Smooth muscle cell (in vitro differentiated cells): ENCODE measurements around the gene UNC45A. TPM values are rescaled to one million over a fixed set of nuclear protein-coding genes. Genes with fewer than 3 reads are reported as not detected.

Experiments
- DNase-seq: peaks from one replicate; lab custom pipeline; 2025; ENCODE audit not compliant: unreplicated experiment; lab: John Stamatoyannopoulos, UW
- H2AFZ ChIP-seq: fragments of 200-600 bp; sonication (generic); 2 replicates; pipeline ENCODE4 v1.6.0; 2016; ENCODE audit warnings: antibody characterized with exemption, low read depth, mild to moderate bottlenecking
- H3F3A ChIP-seq: fragments of 200-600 bp; sonication (generic); 2 replicates; pipeline ENCODE4 v1.6.0; 2017; ENCODE audit warnings: antibody characterized with exemption, low read depth
- H3K27ac ChIP-seq: fragments of 200-600 bp; sonication (generic); 2 replicates; pipeline ENCODE4 v1.5.1; 2016; ENCODE audit warnings: low read depth, mild to moderate bottlenecking
- H3K27me3 ChIP-seq: fragments of 200-600 bp; sonication (generic); 2 replicates; pipeline ENCODE4 v1.6.1; 2016; ENCODE audit warnings: low read depth, mild to moderate bottlenecking
- H3K36me3 ChIP-seq: fragments of 200-600 bp; sonication (generic); 2 replicates; pipeline ENCODE4 v1.5.1; 2016; ENCODE audit warnings: low read depth
- H3K4me1 ChIP-seq: fragments of 200-600 bp; sonication (generic); 2 replicates; pipeline ENCODE4 v1.5.1; 2016; ENCODE audit warnings: low read depth
- H3K4me2 ChIP-seq: fragments of 200-600 bp; sonication (generic); 2 replicates; pipeline ENCODE4 v1.6.0; 2016; ENCODE audit warnings: mild to moderate bottlenecking
- H3K4me3 ChIP-seq: fragments of 200-600 bp; sonication (generic); 2 replicates; pipeline ENCODE4 v1.5.1; 2016; ENCODE audit warnings: mild to moderate bottlenecking
- H3K79me2 ChIP-seq: fragments of 200-600 bp; sonication (generic); 2 replicates; pipeline ENCODE4 v1.6.0; 2016; ENCODE audit warnings: low read depth, mild to moderate bottlenecking
- H3K9ac ChIP-seq: fragments of 200-600 bp; sonication (generic); 2 replicates; pipeline ENCODE4 v1.6.0; 2016; ENCODE audit warnings: low read depth
- H3K9me3 ChIP-seq: fragments of 200-600 bp; sonication (generic); replicated peaks from 2 replicates; pipeline ENCODE4 v1.5.1; 2016; ENCODE audit warnings: low read depth
- H4K20me1 ChIP-seq: fragments of 200-600 bp; sonication (generic); 2 replicates; pipeline ENCODE4 v1.6.0; 2016; ENCODE audit warnings: low read depth
- WGBS: methylation state at CpG from one replicate; pipeline ENCODE4 v1.1.7; 2016; ENCODE audit warnings: low lambda C conversion rate; 5-methylcytosine and 5-hydroxymethylcytosine counted together
- polyA plus RNA-seq: library from polyadenylated mRNA; unstranded; fragments of >200 nt; fragmentation: Nextera tagmentation; extraction: Ambion mirVana; gene quantifications from 2 replicates; pipeline ENCODE4 v1.2.1, GENCODE V29; 2016
- total RNA-seq: library from RNA; depleted of rRNA; stranded (reverse); fragments of >200 nt; gene quantifications from 2 replicates; pipeline ENCODE4 v1.2.3, GENCODE V29; 2014
- TF ChIP-seq, protein P1 (sequence below): fragments of 200-600 bp; sonication (generic); IDR thresholded peaks from 2 replicates; pipeline ENCODE4 v1.5.1; 2017; ENCODE audit warnings: borderline replicate concordance, mild to moderate bottlenecking, antibody characterized with exemption; ENCODE audit not compliant: insufficient read depth, poor library complexity, severe bottlenecking

The UNC45A gene
- total RNA-seq (43.6 and 57.5 TPM in 2 replicates), polyA plus RNA-seq (66.6 and 68.4 TPM in 2 replicates)

DNA sequence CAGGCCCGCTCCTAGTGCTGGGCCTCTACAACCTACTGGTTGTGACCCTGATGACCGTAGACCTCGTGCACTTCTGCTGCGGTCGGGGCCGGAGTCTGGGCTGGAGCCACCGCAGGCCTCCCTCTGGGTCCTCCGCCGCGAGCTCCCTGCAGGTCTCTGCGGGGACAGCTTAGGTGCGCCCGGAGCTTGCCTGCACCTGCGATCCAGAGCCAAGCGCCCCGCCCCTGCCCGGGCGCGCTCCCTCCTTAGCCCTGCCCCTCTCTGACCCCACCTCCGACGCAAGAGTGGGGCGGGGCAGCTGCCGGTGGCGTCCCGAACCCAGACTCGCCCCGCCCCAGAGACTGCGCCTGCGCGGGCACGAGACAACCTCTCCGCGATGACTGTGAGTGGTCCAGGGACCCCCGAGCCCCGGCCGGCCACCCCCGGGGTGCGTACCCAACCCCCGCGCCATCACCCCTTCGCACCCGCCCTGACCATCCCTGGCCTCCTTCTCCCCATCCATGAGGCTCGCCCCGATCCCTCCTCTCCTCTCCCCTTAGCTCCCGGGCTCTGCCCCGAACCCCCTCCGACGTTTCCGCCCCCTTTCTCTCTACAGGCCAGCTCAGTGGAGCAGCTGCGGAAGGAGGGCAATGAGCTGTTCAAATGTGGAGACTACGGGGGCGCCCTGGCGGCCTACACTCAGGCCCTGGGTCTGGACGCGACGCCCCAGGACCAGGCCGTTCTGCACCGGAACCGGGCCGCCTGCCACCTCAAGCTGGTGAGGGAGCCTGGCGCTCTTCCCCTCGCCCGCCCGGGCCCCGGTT is at the start of gene UNC45A:
UNC45A (plus strand) TSS at position 337 of the 803 bp plus-strand sequence; CDS start at position 377, 40 bp downstream.
- Histone ChIP-seq H4K20me1 (peaks cover 5% of the 10 kb centered on the region), H3K36me3 (no peaks in the 10 kb centered on the region)

DNA sequence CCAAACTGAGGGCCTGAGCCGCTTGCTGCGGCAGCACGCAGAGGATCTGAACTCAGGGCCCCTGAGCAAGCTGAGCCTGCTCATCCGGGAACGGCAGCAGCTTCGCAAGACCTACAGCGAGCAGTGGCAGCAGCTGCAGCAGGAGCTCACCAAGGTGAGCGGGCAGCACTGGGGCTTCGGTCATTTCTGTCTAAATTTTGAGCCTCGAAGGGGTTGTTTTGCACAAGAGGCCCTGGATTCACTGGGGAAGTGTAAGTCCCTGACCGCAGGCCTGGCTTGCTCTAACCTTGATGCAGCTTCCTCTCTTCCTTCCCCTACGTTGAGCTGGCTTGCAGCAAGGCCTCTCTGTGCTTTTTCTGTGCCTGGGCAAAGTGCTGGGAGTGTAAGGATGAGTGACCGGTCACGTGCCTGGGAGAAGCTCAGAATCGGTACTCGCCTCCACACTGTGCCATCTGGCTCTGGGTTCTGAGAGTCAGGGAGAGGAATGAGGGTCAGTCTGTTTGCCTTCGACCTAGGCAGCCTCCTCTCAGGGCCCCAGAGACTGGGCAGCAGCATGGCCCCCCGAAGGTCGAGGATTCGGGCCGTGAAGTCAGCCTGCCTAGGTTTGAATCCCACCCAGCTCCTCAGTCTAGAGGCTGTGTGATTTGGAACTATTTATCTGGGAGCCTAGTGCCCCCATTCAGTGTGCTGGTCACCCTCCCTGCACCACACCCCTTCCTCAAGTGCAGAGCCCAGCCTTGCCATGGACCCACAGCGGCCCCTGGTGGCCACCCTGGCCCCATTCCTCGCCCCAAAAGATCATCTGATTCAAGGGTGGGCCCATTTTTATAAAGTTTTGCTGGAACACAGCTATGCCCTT is 49.4 kb upstream of the UNC45A start:
- H3K27ac ChIP-seq: no peak overlapping the region
- no peaks in the 10 kb centered on the region for H4K20me1 ChIP-seq
- no peak overlapping the region for H2AFZ ChIP-seq

More for the DNA sequence above, at the start of gene UNC45A:
- Histone ChIP-seq H3F3A (peaks cover 4% of the 10 kb centered on the region), H3K27ac (peak within 1 kb of the TSS; percentile 39), H3K9ac (peak within 1 kb of the TSS; percentile 80), H3K27me3 (no peaks in the 10 kb centered on the region), H2AFZ (peak within 1 kb of the TSS; percentile 95), H3K9me3 (no peaks in the 10 kb centered on the region), H3K4me1 (peaks cover 6% of the 10 kb centered on the region), H3K79me2 (peaks cover 12% of the 10 kb centered on the region), H3K4me3 (peak within 1 kb of the TSS; percentile 82), H3K4me2 (peak within 1 kb of the TSS; percentile 97)
- TF ChIP-seq, protein P1, sequence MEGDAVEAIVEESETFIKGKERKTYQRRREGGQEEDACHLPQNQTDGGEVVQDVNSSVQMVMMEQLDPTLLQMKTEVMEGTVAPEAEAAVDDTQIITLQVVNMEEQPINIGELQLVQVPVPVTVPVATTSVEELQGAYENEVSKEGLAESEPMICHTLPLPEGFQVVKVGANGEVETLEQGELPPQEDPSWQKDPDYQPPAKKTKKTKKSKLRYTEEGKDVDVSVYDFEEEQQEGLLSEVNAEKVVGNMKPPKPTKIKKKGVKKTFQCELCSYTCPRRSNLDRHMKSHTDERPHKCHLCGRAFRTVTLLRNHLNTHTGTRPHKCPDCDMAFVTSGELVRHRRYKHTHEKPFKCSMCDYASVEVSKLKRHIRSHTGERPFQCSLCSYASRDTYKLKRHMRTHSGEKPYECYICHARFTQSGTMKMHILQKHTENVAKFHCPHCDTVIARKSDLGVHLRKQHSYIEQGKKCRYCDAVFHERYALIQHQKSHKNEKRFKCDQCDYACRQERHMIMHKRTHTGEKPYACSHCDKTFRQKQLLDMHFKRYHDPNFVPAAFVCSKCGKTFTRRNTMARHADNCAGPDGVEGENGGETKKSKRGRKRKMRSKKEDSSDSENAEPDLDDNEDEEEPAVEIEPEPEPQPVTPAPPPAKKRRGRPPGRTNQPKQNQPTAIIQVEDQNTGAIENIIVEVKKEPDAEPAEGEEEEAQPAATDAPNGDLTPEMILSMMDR: no peak
- peak; percentile 85 for DNase-seq
- 3% methylated on average over 21 of the region's 65 CpGs for WGBS

GRCh38 chr15:90886291-90886614 is 48.8 kb upstream of the UNC45A start:
- Histone ChIP-seq H3K9me3 (no peaks in the 10 kb centered on the region), H3K4me2 (no peak overlapping the region), H3K9ac (no peak overlapping the region), H2AFZ (no peak overlapping the region), H3K27ac (no peak overlapping the region), H3K4me3 (no peak overlapping the region), H4K20me1 (no peaks in the 10 kb centered on the region), H3K4me1 (peaks cover 17% of the 10 kb centered on the region), H3K36me3 (no peaks in the 10 kb centered on the region), H3K79me2 (no peaks in the 10 kb centered on the region), H3K27me3 (no peaks in the 10 kb centered on the region), H3F3A (peaks cover 15% of the 10 kb centered on the region)
- TF ChIP-seq, protein P1: no peak
- DNase-seq: no peak
- WGBS: 56% methylated on average over 5 of the region's 5 CpGs

More for the DNA sequence above, 49.4 kb upstream of the UNC45A start:
- Histone ChIP-seq H3K4me1 (peaks cover 17% of the 10 kb centered on the region), H3K79me2 (no peaks in the 10 kb centered on the region), H3K4me2 (peak overlapping the region; percentile 89), H3K9me3 (no peaks in the 10 kb centered on the region), H3F3A (peaks cover 15% of the 10 kb centered on the region), H3K9ac (no peak overlapping the region), H3K36me3 (no peaks in the 10 kb centered on the region), H3K27me3 (no peaks in the 10 kb centered on the region), H3K4me3 (no peak overlapping the region)
- peak; percentile 22 for DNase-seq
- TF ChIP-seq, protein P1: peak; percentile 99
- 71% methylated on average over 23 of the region's 23 CpGs for WGBS
